Measurements from ENCODE around the gene ARL3.

ARL3 gene

GRCh38 chr10:102656791-102657371 lies 57.3 kb downstream of the ARL3 start:
- Histone ChIP-seq H3K27ac (no peak overlapping the region), H3K4me3 (ENCODE audit: low read depth, low read length) (no peak overlapping the region), H3K36me3 (peaks cover 36% of the 10 kb centered on the region), H3K9me3 (ENCODE audit: severe bottlenecking) (no peaks in the 10 kb centered on the region), H3K27me3 (ENCODE audit: insufficient read depth, low read depth, severe bottlenecking) (no peaks in the 10 kb centered on the region)
- DNase-seq, result no peak
- TF ChIP-seq CTCF (IDR thresholded peaks at IDR 0.05; ENCODE audit: low read depth, low read length), result no peak

GRCh38 chr10:102656026-102656425 lies 58.2 kb downstream of the ARL3 start:
- Histone ChIP-seq H3K4me3 (ENCODE audit: low read depth, low read length) (no peak overlapping the region), H3K36me3 (peaks cover 40% of the 10 kb centered on the region), H3K27me3 (ENCODE audit: insufficient read depth, low read depth, severe bottlenecking) (no peaks in the 10 kb centered on the region), H3K9me3 (ENCODE audit: severe bottlenecking) (no peaks in the 10 kb centered on the region), H3K27ac (no peak overlapping the region)
- no peak for DNase-seq
- TF ChIP-seq CTCF (IDR thresholded peaks at IDR 0.05; ENCODE audit: low read depth, low read length), result no peak

GRCh38 chr10:102654969-102655368 lies 59.2 kb downstream of the ARL3 start:
- DNase-seq, result no peak
- H3K36me3 ChIP-seq, result peaks cover 40% of the 10 kb centered on the region
- no peaks in the 10 kb centered on the region for H3K9me3 ChIP-seq (ENCODE audit: severe bottlenecking)
- no peak overlapping the region for H3K27ac ChIP-seq
- H3K4me3 ChIP-seq (ENCODE audit: low read depth, low read length), result no peak overlapping the region
- H3K27me3 ChIP-seq (ENCODE audit: insufficient read depth, low read depth, severe bottlenecking), result no peaks in the 10 kb centered on the region
- no peak for TF ChIP-seq CTCF (IDR thresholded peaks at IDR 0.05; ENCODE audit: low read depth, low read length)

- DNase-seq, result no peak
- Histone ChIP-seq H3K4me3 (ENCODE audit: low read depth, low read length) (no peak overlapping the region), H3K36me3 (peaks cover 40% of the 10 kb centered on the region), H3K27me3 (ENCODE audit: insufficient read depth, low read depth, severe bottlenecking) (no peaks in the 10 kb centered on the region), H3K27ac (no peak overlapping the region), H3K9me3 (ENCODE audit: severe bottlenecking) (no peaks in the 10 kb centered on the region)
- TF ChIP-seq CTCF (IDR thresholded peaks at IDR 0.05; ENCODE audit: low read depth, low read length), result no peak
Measured at GRCh38 chr10:102654566-102654965, 59.6 kb downstream of the ARL3 start.

- Histone ChIP-seq H3K9me3 (ENCODE audit: severe bottlenecking) (no peaks in the 10 kb centered on the region), H3K27ac (no peak overlapping the region), H3K27me3 (ENCODE audit: insufficient read depth, low read depth, severe bottlenecking) (no peaks in the 10 kb centered on the region), H3K36me3 (peaks cover 47% of the 10 kb centered on the region), H3K4me3 (ENCODE audit: low read depth, low read length) (no peak overlapping the region)
- no peak for TF ChIP-seq CTCF (IDR thresholded peaks at IDR 0.05; ENCODE audit: low read depth, low read length)
- no peak for DNase-seq
Measured at GRCh38 chr10:102653060-102653459, 61.1 kb downstream of the ARL3 start.

Data from WERI-Rb-1 (cell line).